Testis (tissue), 2 donors: ENCODE results near the gene ZBTB17.

Experiments used
- CTCF ChIP-seq, 3 experiments: fragments of 450-650 bp in 2 of 3; fragments of 200-600 bp in 1 of 3; sonication (generic) in 1 of 3; IDR thresholded peaks; one replicate each; pipeline ENCODE4 v1.5.1; 2016 to 2019; ENCODE audit warnings: antibody characterized with exemption in 3 of 3, mild to moderate bottlenecking in 2 of 3, moderate library complexity in 1 of 3
- POLR2A ChIP-seq: fragments of 450-650 bp; IDR thresholded peaks from one replicate; pipeline ENCODE4 v1.6.1; 2017; ENCODE audit warnings: antibody characterized with exemption, mild to moderate bottlenecking, moderate library complexity

- no peak for TF ChIP-seq CTCF (IDR thresholded peaks at IDR 0.05)
- TF ChIP-seq POLR2A = no peak
These were observed 23.3 kb downstream of the ZBTB17 start for GRCh38 chr1:15952317-15953258.
